GM18868 (cell line): Measurements from ENCODE around the gene C1QL4.
A peak's percentile ranks its signal among the peaks of the same experiment; 100 is the strongest.

Experiments
- ATAC-seq: cut with Tn5 transposase; IDR thresholded peaks from one replicate; pipeline ENCODE4 v1.9.1; 2021; ENCODE audit warnings: mild to moderate bottlenecking, moderate library complexity; ENCODE audit not compliant: unreplicated experiment

The C1QL4 gene

GRCh38 chr12:49348781-49349180 lies 11.8 kb upstream of the C1QL4 start:
- no peak for ATAC-seq

- peak; percentile 63 for ATAC-seq
These were observed 10.6 kb upstream of the C1QL4 start for GRCh38 chr12:49347311-49348193.

DNA sequence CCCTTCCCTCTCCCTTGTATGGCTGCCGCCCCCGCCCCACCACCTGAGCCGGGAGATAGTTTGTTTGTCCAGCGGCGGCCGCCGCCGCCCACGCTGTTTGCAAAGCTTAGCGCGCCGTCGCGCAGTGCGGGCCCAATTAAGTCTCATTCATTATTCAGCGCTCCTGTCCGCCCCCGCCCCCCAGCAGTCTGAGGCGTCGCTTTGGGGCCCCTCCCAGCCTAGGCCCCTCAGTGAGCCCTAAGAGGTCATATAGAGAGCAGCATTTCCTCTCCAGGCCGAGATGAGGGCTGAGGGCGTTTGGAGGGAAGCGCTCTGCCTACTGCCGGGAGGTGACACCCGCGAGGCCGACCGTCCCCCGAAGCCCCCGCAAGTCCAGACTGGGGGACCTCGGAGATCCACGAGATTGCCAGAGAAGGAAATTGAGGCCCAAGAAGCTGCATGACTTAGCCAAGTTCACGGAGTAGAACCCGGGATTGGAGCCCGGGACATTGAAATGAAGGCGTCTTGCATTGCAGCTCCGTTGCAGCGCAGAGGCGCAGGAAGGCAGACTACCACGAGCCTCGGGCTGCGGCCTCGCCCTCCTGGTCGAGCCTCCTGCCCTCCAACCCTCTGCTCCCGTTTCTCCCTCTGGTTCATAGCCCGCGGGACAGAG lies 9.8 kb upstream of the C1QL4 start, which contains the start of gene DNAJC22:
TSS of gene DNAJC22 (plus strand) at position 230 of the 652 bp plus-strand sequence. CDS start 1,985 bp downstream, outside the sequence.
- ATAC-seq = no peak

DNA sequence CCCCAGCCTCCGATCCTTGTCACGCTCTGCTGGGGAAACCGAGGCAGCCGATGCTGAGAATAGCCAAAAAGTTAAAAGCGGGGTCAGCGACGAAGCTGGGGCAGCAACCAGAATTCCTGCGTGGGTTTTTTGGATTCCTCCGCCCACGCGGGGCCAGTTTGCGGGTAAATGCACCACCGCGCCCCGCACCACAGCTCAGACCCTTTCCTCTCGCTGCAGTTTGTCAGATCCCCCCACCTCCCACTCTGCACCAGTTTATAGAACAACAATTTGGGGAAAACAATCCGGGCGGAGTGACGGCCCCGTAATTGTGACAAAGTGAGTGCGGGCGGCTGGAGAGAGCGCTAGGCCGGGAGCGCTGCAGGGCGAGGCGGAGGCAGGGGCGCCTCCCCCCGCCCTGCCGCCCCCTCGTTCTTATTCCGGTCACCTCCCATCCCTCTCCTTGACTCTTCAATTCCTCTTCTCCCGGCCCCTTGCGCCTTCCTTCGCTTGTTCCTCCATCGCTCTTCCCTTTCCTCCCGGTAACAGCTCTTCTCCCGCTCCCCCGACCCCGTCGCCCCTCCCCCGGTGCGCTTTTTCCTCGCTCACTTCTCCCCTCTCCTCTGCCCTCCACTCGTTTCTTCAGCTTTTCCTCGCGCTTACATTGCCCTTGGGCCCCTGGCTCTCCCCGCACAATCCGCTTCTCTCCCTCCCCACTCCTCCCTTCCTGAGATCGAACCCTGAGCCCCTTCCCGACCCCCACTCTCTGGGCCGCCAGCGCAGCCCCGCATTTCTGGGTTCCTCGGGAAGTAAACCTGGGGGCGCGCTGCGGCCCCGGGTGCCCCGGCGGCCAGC lies 9.1 kb upstream of the C1QL4 start:
- ATAC-seq = no peak

- ATAC-seq = peak; percentile 53
These were observed 8.2 kb upstream of the C1QL4 start for GRCh38 chr12:49345051-49345824.

DNA sequence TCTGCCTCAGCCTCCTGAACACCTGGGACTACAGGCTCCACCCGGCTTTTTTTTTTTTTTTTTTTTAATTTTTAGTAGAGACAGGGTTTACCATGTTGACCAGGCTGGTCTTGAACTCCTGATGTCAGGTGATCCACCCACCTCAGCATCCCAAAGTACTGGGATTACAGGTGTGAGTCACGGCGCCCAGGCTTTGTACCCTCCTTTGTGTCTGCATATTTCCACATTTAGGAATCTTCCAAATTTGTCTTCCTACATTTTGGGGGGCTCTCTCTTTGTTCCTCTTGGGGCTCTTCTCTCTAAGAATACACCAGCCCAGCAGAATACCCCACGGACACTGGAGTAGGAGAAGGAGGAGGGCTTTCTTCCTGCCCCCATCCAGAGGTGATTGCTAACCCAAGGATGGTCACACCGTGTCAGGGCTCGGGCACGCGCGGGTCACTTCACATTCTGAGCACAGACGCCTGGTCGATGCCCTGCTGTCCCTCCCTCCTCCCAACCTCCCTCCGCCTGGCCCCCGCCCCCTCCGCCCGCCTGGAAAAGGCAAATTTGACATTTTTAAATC lies 7.6 kb upstream of the C1QL4 start:
- no peak for ATAC-seq

DNA sequence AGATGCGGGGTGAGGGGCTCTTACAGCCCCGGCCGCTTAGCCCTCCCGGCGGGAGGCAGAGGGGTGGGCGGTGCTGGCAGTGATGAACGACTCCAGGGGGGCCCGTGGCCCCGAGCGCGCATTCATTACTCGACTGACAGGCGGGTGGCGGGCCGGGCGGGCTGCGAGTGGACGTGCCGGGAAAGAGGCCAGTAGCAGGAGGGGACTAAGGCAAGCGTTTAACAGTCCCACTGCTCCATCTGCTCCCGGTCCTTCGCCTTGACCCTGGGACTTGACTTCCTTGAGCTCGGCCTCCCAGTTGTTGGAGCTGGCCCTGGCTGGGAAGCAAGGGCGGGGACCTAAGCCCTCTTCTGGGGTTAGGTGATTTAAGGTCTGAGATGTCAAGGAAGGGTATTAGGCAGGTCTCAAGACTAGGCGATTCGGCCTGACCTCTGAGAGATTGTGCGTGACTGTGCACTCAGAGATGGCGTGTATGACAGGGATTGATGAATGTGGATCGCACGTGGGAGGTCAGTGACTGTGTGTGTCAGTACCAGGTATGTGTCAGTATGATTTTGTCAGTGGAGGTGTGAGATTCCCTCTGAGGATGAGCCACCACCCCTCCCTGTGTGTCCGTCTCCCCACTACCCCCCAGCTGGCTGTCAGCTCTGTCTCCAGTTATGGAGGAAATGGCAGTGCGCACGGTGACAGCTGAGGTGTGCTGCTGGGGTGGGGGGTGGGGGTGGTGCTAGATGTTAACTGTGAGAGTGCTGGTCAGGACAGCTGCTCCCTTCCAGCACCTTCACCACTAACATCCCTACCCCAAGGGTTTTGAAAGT lies 6.1 kb upstream of the C1QL4 start:
- no peak for ATAC-seq

DNA sequence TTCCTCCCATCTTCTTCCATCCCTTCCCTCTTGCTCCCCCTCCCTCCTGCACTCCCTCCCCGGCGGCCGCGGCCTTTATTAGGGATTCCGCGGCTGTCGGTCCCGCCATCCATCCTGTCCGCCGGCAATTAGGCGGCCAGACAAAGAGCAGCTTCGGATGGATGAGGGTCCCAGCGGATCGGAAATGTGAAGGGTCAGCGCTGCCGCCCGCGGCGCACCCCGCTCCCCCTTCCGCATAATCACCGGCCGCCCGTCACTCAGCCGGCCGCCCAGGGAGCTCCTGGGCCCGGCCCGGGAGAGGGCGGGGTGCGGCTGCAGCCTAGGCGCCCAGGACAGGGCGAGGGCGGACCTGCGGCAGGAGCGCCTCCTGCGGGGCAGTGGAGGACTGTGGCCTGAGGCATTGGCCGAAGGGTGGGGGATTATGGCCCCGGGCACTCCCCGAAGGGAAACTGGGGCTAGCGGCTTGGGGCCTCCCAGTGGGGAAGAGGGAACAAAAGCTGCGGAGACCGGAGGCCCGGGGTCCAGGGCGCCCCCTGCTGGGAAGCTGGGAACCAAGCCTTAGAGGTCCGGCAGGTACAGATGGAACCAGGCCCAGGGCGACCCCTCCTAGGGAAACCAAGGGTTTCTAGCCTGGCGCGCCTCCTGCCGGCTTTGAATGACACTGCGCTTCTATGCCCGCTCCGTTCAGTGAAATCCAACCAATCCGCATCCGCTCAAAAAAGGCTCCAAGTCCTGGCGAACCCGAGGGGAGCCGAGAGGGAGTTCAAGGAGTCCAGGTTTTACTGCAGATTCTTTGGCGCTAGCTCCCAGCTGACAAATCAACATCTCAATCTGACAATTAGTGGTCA lies 5.3 kb upstream of the C1QL4 start:
- ATAC-seq = peak; percentile 72

GRCh38 chr12:49341777-49342065 lies 4.7 kb upstream of the C1QL4 start:
- no peak for ATAC-seq

DNA sequence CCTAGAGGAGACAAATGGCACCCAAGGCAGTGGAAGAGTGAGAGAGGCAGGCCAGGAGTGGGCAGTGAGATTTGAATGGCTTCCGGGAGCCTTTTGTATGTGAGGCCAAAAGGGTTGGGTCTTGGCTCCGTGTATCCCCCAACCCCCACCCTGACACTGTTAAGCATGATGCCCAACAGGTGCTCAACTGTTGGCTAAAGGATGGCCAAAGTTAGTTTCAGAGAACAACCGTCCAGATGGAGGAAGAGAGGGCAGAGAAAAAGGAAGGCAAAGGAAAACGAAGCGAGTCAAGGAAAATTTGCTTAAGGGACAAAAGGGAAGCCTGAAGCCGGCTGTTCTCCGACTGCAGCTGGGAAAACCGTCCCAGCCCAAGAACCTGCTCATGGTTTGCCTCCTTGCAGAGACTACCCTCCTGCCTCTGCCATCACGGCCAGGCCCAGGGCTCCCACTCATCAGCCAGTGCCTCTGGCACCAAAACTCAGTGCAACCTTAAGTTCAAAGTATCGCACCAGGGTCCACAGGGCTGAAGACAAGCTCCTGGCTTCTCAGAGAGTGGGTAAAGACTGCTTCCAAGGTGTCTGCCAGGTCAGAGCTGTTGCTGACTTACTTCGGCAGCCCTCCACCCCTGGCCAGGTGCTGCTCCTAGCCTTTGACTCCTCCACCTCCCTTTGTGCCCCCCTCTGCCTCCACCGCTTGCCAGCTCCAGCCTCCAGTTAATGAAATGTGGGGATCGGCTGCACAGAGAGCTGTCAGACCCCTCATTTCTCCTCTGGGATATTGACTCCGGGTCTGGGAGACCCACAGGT lies 4.2 kb upstream of the C1QL4 start:
- no peak for ATAC-seq

GRCh38 chr12:49340095-49340870 lies 3.3 kb upstream of the C1QL4 start:
- no peak for ATAC-seq

- no peak for ATAC-seq
These were observed 2.5 kb upstream of the C1QL4 start for GRCh38 chr12:49339464-49339861.

GRCh38 chr12:49338830-49339463 lies 2.0 kb upstream of the C1QL4 start:
- ATAC-seq = no peak

DNA sequence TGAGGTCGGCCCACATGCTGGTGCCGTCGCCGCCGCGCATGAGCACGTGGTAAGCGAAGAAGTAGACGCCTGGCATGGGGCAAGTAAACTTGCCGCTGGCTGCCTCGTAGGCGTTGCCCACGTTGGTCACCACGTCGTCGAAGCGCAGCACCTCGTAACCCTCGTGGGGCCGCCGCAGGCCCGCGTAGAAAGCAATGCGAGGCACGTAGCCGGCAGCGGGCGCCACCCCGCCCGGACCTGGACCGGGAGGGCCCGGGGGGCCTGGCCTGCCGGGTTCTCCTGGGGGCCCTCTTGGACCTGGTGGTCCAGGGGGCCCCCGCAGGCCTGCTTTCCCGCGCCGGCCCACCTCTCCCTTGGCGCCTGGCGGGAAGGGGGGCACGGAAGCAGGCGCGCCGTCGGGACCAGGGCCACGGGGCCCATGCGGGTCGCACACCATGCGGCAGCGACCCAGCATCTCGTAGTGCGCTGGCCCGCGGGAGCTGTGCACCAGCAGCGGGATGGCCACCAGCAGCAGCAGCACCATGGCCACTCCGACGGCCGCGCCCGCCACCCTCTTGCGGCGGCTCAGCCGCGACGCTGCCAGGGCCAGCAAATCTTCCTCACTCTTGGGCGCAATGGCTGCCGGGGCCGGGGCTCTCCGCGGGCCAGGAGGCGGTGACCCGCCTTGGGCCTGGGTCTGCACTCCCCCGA lies 888 bp downstream of the C1QL4 start:
- ATAC-seq = no peak

DNA sequence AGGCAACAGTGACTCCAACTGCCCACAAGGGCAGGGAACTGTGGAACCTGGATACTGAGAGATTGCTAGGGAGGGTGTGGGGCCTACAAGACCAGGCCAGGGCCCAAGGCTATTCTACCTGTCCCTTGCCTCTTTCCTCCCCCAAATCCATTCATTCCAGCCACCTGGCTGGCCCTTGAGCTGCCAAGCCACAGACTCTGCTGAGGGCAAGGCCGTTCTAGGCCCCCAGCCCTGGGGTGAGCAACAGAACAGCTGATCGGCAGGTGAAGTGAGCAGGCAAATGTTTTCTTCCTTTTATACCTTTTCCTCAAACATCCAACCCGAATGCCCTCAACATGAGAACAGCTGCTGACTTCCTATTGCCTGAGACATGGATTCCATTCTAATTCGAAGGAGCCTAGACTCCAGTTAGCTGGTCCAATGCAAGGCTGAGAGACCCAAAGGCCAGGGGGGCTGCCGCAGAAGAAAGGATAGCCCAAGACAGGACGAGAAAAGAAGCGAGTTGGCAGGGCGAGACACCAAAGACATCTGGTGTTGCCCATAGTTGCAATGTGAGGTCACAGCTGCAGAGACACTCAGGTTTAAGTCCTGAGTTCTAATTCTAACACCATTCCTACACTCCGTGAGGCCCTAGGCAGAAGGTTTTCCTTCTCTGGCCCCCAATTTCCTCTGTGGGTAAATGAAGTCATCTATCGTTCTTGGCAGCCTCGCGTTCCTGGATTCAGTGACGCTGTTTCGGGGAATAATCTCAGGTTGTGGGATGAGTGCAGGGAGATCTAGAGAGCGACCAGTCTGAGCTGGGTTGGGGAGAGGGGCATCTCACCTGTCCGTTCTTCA lies 1.7 kb downstream of the C1QL4 start:
- ATAC-seq = no peak
